ENCODE data around the gene ALDH16A1. TPM values are rescaled to one million over a fixed set of nuclear protein-coding genes. Genes with fewer than 3 reads are reported as not detected.

Gene ALDH16A1
- total and polyA plus RNA-seq, 2 of the 4 experiments (the other 2 are of a cell fraction): 10.4 to 12.9 TPM

GRCh38 chr19:49497789-49498103, 44.7 kb downstream of the ALDH16A1 start:
- CTCF ChIA-PET: no interaction called here
- no TSS peak for BruUV-seq (replicated peaks)
- Histone ChIP-seq H3K9me1 (ENCODE audit: insufficient read depth, low read length) (no peaks in the 10 kb centered on the region), H2BK15ac (ENCODE audit: low read depth, low read length) (no peak overlapping the region), H4K8ac (ENCODE audit: low read depth in 2 of 2, low read length in 2 of 2) (no peak overlapping the region), H2BK20ac (ENCODE audit: low read depth, low read length) (no peak overlapping the region), H3K56ac (ENCODE audit: extremely low read depth, insufficient read depth, low read length) (no peak overlapping the region), H2BK5ac (ENCODE audit: low read depth, low read length, poor library complexity, severe bottlenecking) (no peak overlapping the region), H3K14ac (replicated peaks; ENCODE audit: low read depth, low read length) (no peak overlapping the region; the same call in 1 of the 2 replicates), H2AK5ac (ENCODE audit: low read depth, low read length) (no peak overlapping the region), H3K9me3 (ENCODE audit: control insufficient read depth, insufficient read depth, low read length) (no peaks in the 10 kb centered on the region), H3K27ac (ENCODE audit: insufficient read depth, low read length) (no peak overlapping the region), H4K20me1 (ENCODE audit: insufficient read depth, low read length) (peaks cover 31% of the 10 kb centered on the region), H2AFZ (replicated peaks; ENCODE audit: low read length, poor library complexity) (no peak overlapping the region), H3K4me3 (ENCODE audit: insufficient read depth, low read depth, low read length) (no peak overlapping the region; the same call in 1 of the 2 replicates), H4K5ac (ENCODE audit: low read depth, low read length) (no peak overlapping the region), H3K23ac (ENCODE audit: low read depth, low read length) (0 out of 2 replicates have a peak overlapping the region, but pooled peaks have one; percentile 25), H3K4me2 (ENCODE audit: low read depth, low read length) (peak overlapping the region; percentile 81; the same call in 1 of the 2 replicates), H3K4me1 (ENCODE audit: control insufficient read depth, insufficient read depth, low read length) (peaks cover 9% of the 10 kb centered on the region), H3K4ac (ENCODE audit: low read depth, low read length) (no peak overlapping the region), H2BK120ac (ENCODE audit: low read depth, low read length) (no peak overlapping the region), H4K91ac (ENCODE audit: insufficient read depth, low read depth, low read length) (no peak overlapping the region), H3K9ac (ENCODE audit: low read depth, low read length) (peak overlapping the region; percentile 98; the same call in 1 of the 2 replicates), H3K79me1 (ENCODE audit: low read depth in 1 of 2, low read length in 2 of 2) (peaks cover 21 to 40% of the 10 kb centered on the region in 2 experiments), H3K27me3 (ENCODE audit: control insufficient read depth, insufficient read depth, low read length) (no peaks in the 10 kb centered on the region), H3K18ac (ENCODE audit: low read depth, low read length) (no peak overlapping the region), H3K36me3 (ENCODE audit: control insufficient read depth, insufficient read depth, low read length) (peaks cover 35% of the 10 kb centered on the region), H2AK9ac (replicated peaks; ENCODE audit: low read depth, low read length, poor library complexity) (peak overlapping the region; percentile 97)
- intact Hi-C loops (cut with micrococcal nuclease): no loop called here
- in situ Hi-C loops (cut with MboI; ENCODE audit: low sequenced_read_pairs): loop anchor here (10.0 kb wide), 1 partner anchor 167 kb away; the partner anchor contains the start of genes BCL2L12 and IRF3
- no peak for DNase-seq
- WGBS, 2 experiments (ENCODE audit: extremely low coverage in 2 of 2, insufficient read length in 1 of 2): 97% methylated on average over 10 of the region's 12 CpGs; no CpG with 5 or more reads in 1 of the 2 experiments
- dilution Hi-C loops (cut with HindIII; ENCODE audit: low sequenced_read_pairs, unreplicated experiment): no loop called here
- no peak for ATAC-seq (ENCODE audit: low read depth)
- TF ChIP-seq SMC3 (IDR thresholded peaks at IDR 0.05; ENCODE audit: low read depth, low read length) (no peak), CHD1 (IDR thresholded peaks at IDR 0.05; ENCODE audit: low read depth, low read length) (no peak), RCOR1 (IDR thresholded peaks at IDR 0.05; ENCODE audit: insufficient replicate concordance, low read length) (no peak), RAD21 (IDR thresholded peaks at IDR 0.05; ENCODE audit: low read length) (no peak), USF2 (IDR thresholded peaks at IDR 0.05; ENCODE audit: low read depth, low read length) (no peak), POLR2A (IDR thresholded peaks at IDR 0.05; ENCODE audit: low read depth, low read length) (no peak), CEBPB (IDR thresholded peaks at IDR 0.05; ENCODE audit: low read depth, low read length) (no peak), CTCF (conservative IDR thresholded peaks at IDR 0.05; ENCODE audit: low read depth, low read length) (no peak), FOS (IDR thresholded peaks at IDR 0.05; ENCODE audit: low read depth, low read length) (no peak), MXI1 (IDR thresholded peaks at IDR 0.05; ENCODE audit: borderline replicate concordance, low read depth, low read length) (no peak), BHLHE40 (IDR thresholded peaks at IDR 0.05; ENCODE audit: low read depth, low read length) (no peak), ELK1 (IDR thresholded peaks at IDR 0.05; ENCODE audit: borderline replicate concordance, low read depth, low read length) (no peak), MAFK (IDR thresholded peaks at IDR 0.05; ENCODE audit: low read depth, low read length) (no peak)
- POLR2A ChIA-PET (ENCODE audit: unreplicated experiment): no interaction called here

Measured in IMR-90 (cell line).